HEK293 (cell line): ENCODE results near the gene CEP295NL.

Source experiments
- CTCF ChIP-seq: fragments of 450-650 bp; formaldehyde crosslinking; IDR thresholded peaks from 2 replicates; pipeline ENCODE4 v1.5.1; 2016; ENCODE audit warnings: missing biosample characterization, missing genetic modification characterization
- KLF7 ChIP-seq: fragments of 450-650 bp; formaldehyde crosslinking; IDR thresholded peaks from 2 replicates; pipeline ENCODE4 v1.5.1; 2016; ENCODE audit warnings: missing biosample characterization, missing genetic modification characterization, borderline replicate concordance
- MZF1 ChIP-seq: fragments of 450-650 bp; formaldehyde crosslinking; IDR thresholded peaks from 2 replicates; pipeline ENCODE4 v1.5.1; 2017; ENCODE audit warnings: missing biosample characterization, missing genetic modification characterization, borderline replicate concordance
- YY1 ChIP-seq: fragments of 450-650 bp; formaldehyde crosslinking; IDR thresholded peaks from 2 replicates; pipeline ENCODE4 v1.5.1; 2018; ENCODE audit warnings: missing biosample characterization, missing genetic modification characterization
- ZBTB1 ChIP-seq: fragments of 450-650 bp; formaldehyde crosslinking; IDR thresholded peaks from 2 replicates; pipeline ENCODE4 v1.5.1; 2016; ENCODE audit warnings: missing biosample characterization, missing genetic modification characterization
- ZNF274 ChIP-seq, 2 experiments: fragments of 200-500 bp in 1 of 2; fragments of 450-650 bp in 1 of 2; sonication (Bioruptor generic) in 1 of 2; formaldehyde crosslinking in 1 of 2; IDR thresholded peaks; 2 replicates each; pipeline versions ENCODE4 v1.5.1 to v1.6.1; 2014 to 2016; ENCODE audit warnings: borderline replicate concordance in 1 of 2, inconsistent platforms in 1 of 2, low read length in 1 of 2, missing biosample characterization in 1 of 2, missing genetic modification characterization in 1 of 2
- ZNF501 ChIP-seq: fragments of 450-650 bp; formaldehyde crosslinking; IDR thresholded peaks from 2 replicates; pipeline ENCODE4 v1.5.1; 2016; ENCODE audit warnings: missing biosample characterization, missing genetic modification characterization
- ZNF530 ChIP-seq: fragments of 450-650 bp; formaldehyde crosslinking; IDR thresholded peaks from 2 replicates; pipeline ENCODE4 v1.5.1; 2016; ENCODE audit warnings: low read depth, missing biosample characterization, missing genetic modification characterization
- ZNF76 ChIP-seq: fragments of 450-650 bp; formaldehyde crosslinking; IDR thresholded peaks from 2 replicates; pipeline ENCODE4; 2016; ENCODE audit warnings: low read depth, missing biosample characterization, missing genetic modification characterization, borderline replicate concordance
- TF ChIP-seq, protein P1 (sequence below): fragments of 450-650 bp; formaldehyde crosslinking; IDR thresholded peaks from 2 replicates; pipeline ENCODE4 v1.5.1; 2016; ENCODE audit warnings: missing biosample characterization, missing genetic modification characterization
- TF ChIP-seq, protein P2 (sequence below): fragments of 450-650 bp; formaldehyde crosslinking; IDR thresholded peaks from 2 replicates; pipeline ENCODE4 v1.5.1; 2016; ENCODE audit warnings: missing biosample characterization, missing genetic modification characterization
- TF ChIP-seq, protein P3 (sequence below): IDR thresholded peaks from 2 replicates; pipeline ENCODE4 v1.6.1; 2011; ENCODE audit warnings: mild to moderate bottlenecking, low read depth, low read length, borderline replicate concordance
- TF ChIP-seq, protein P4 (sequence below): fragments of 450-650 bp; formaldehyde crosslinking; IDR thresholded peaks from 2 replicates; pipeline ENCODE4 v1.5.1; 2017; ENCODE audit warnings: missing biosample characterization, missing genetic modification characterization
- TF ChIP-seq, protein P5 (sequence below): fragments of 450-650 bp; formaldehyde crosslinking; IDR thresholded peaks from 2 replicates; pipeline ENCODE4 v1.5.1; 2016; ENCODE audit warnings: missing biosample characterization, missing genetic modification characterization

- TF ChIP-seq MZF1 (tag by site-specific recombination) (no peak), ZNF530 (no peak), CTCF (tag by site-specific recombination) (no peak), ZBTB1 (tag by site-specific recombination) (no peak), YY1 (tag by site-specific recombination) (no peak), ZNF274 (IDR thresholded peaks at IDR 0.05; ENCODE audit: low read length) (no peak), ZNF274 (tag by site-specific recombination; IDR thresholded peaks at IDR 0.05; ENCODE audit: borderline replicate concordance) (no peak), ZNF76 (no peak), ZNF501 (tag by site-specific recombination) (no peak), KLF7 (tag by site-specific recombination) (no peak)
- TF ChIP-seq, protein P1, sequence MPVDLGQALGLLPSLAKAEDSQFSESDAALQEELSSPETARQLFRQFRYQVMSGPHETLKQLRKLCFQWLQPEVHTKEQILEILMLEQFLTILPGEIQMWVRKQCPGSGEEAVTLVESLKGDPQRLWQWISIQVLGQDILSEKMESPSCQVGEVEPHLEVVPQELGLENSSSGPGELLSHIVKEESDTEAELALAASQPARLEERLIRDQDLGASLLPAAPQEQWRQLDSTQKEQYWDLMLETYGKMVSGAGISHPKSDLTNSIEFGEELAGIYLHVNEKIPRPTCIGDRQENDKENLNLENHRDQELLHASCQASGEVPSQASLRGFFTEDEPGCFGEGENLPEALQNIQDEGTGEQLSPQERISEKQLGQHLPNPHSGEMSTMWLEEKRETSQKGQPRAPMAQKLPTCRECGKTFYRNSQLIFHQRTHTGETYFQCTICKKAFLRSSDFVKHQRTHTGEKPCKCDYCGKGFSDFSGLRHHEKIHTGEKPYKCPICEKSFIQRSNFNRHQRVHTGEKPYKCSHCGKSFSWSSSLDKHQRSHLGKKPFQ: no peak
- TF ChIP-seq, protein P2, sequence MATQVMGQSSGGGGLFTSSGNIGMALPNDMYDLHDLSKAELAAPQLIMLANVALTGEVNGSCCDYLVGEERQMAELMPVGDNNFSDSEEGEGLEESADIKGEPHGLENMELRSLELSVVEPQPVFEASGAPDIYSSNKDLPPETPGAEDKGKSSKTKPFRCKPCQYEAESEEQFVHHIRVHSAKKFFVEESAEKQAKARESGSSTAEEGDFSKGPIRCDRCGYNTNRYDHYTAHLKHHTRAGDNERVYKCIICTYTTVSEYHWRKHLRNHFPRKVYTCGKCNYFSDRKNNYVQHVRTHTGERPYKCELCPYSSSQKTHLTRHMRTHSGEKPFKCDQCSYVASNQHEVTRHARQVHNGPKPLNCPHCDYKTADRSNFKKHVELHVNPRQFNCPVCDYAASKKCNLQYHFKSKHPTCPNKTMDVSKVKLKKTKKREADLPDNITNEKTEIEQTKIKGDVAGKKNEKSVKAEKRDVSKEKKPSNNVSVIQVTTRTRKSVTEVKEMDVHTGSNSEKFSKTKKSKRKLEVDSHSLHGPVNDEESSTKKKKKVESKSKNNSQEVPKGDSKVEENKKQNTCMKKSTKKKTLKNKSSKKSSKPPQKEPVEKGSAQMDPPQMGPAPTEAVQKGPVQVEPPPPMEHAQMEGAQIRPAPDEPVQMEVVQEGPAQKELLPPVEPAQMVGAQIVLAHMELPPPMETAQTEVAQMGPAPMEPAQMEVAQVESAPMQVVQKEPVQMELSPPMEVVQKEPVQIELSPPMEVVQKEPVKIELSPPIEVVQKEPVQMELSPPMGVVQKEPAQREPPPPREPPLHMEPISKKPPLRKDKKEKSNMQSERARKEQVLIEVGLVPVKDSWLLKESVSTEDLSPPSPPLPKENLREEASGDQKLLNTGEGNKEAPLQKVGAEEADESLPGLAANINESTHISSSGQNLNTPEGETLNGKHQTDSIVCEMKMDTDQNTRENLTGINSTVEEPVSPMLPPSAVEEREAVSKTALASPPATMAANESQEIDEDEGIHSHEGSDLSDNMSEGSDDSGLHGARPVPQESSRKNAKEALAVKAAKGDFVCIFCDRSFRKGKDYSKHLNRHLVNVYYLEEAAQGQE (tag by site-specific recombination): no peak
- TF ChIP-seq, protein P3, sequence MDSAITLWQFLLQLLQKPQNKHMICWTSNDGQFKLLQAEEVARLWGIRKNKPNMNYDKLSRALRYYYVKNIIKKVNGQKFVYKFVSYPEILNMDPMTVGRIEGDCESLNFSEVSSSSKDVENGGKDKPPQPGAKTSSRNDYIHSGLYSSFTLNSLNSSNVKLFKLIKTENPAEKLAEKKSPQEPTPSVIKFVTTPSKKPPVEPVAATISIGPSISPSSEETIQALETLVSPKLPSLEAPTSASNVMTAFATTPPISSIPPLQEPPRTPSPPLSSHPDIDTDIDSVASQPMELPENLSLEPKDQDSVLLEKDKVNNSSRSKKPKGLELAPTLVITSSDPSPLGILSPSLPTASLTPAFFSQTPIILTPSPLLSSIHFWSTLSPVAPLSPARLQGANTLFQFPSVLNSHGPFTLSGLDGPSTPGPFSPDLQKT: no peak
- TF ChIP-seq, protein P4, sequence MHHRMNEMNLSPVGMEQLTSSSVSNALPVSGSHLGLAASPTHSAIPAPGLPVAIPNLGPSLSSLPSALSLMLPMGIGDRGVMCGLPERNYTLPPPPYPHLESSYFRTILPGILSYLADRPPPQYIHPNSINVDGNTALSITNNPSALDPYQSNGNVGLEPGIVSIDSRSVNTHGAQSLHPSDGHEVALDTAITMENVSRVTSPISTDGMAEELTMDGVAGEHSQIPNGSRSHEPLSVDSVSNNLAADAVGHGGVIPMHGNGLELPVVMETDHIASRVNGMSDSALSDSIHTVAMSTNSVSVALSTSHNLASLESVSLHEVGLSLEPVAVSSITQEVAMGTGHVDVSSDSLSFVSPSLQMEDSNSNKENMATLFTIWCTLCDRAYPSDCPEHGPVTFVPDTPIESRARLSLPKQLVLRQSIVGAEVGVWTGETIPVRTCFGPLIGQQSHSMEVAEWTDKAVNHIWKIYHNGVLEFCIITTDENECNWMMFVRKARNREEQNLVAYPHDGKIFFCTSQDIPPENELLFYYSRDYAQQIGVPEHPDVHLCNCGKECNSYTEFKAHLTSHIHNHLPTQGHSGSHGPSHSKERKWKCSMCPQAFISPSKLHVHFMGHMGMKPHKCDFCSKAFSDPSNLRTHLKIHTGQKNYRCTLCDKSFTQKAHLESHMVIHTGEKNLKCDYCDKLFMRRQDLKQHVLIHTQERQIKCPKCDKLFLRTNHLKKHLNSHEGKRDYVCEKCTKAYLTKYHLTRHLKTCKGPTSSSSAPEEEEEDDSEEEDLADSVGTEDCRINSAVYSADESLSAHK (tag by site-specific recombination): no peak
- TF ChIP-seq, protein P5, sequence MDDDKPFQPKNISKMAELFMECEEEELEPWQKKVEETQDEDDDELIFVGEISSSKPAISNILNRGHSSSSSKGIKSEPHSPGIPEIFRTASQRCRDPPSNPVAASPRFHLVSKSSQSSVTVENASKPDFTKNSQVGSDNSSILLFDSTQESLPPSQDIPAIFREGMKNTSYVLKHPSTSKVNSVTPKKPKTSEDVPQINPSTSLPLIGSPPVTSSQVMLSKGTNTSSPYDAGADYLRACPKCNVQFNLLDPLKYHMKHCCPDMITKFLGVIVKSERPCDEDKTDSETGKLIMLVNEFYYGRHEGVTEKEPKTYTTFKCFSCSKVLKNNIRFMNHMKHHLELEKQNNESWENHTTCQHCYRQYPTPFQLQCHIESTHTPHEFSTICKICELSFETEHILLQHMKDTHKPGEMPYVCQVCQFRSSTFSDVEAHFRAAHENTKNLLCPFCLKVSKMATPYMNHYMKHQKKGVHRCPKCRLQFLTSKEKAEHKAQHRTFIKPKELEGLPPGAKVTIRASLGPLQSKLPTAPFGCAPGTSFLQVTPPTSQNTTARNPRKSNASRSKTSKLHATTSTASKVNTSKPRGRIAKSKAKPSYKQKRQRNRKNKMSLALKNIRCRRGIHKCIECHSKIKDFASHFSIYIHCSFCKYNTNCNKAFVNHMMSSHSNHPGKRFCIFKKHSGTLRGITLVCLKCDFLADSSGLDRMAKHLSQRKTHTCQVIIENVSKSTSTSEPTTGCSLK (tag by site-specific recombination): no peak
Observed at GRCh38 chr17:78946631-78947030, 43.6 kb upstream of the CEP295NL start.
